Ishikawa (cell line): Measurements from ENCODE around the gene MALSU1.

ENCODE experiments used
- CEBPB ChIP-seq: IDR thresholded peaks from 2 replicates; pipeline ENCODE4 v1.6.1; 2012
- CREB1 ChIP-seq: IDR thresholded peaks from 2 replicates; pipeline ENCODE4 v1.6.1; 2012; ENCODE audit warnings: low read depth
- EGR1 ChIP-seq: IDR thresholded peaks from 2 replicates; pipeline ENCODE4 v1.6.1; 2012
- EP300 ChIP-seq: IDR thresholded peaks from 2 replicates; pipeline ENCODE4 v1.6.1; 2012; ENCODE audit warnings: borderline replicate concordance
- FOXM1 ChIP-seq: IDR thresholded peaks from 2 replicates; pipeline ENCODE4 v1.6.1; 2012; ENCODE audit warnings: low read depth, borderline replicate concordance
- MAX ChIP-seq: IDR thresholded peaks from 2 replicates; pipeline ENCODE4 v1.6.1; 2012
- NFIC ChIP-seq: IDR thresholded peaks from 2 replicates; pipeline ENCODE4 v1.6.1; 2012
- RAD21 ChIP-seq: IDR thresholded peaks from 2 replicates; pipeline ENCODE4 v1.6.1; 2012; ENCODE audit warnings: low read depth
- TAF1 ChIP-seq: IDR thresholded peaks from 2 replicates; pipeline ENCODE4 v1.6.1; 2012; ENCODE audit warnings: low read depth, mild to moderate bottlenecking
- TCF12 ChIP-seq: IDR thresholded peaks from 2 replicates; pipeline ENCODE4 v1.6.1; 2012; ENCODE audit warnings: low read depth
- TEAD4 ChIP-seq: IDR thresholded peaks from 2 replicates; pipeline ENCODE4 v1.6.1; 2012
- YY1 ChIP-seq: IDR thresholded peaks from 2 replicates; pipeline ENCODE4 v1.6.1; 2012; ENCODE audit warnings: low read depth
- ZBTB7A ChIP-seq: IDR thresholded peaks from 2 replicates; pipeline ENCODE4 v1.6.1; 2012; ENCODE audit warnings: low read depth
- TF ChIP-seq, protein P1 (sequence below): IDR thresholded peaks from 2 replicates; pipeline ENCODE4 v1.6.1; 2012; ENCODE audit warnings: low read depth, mild to moderate bottlenecking
- TF ChIP-seq, protein P2 (sequence below): IDR thresholded peaks from 2 replicates; pipeline ENCODE4 v1.6.1; 2012

Gene MALSU1

GRCh38 chr7:23264916-23265458, 34.2 kb upstream of the MALSU1 start:
- no peak for TF ChIP-seq FOXM1
- TF ChIP-seq, protein P1, sequence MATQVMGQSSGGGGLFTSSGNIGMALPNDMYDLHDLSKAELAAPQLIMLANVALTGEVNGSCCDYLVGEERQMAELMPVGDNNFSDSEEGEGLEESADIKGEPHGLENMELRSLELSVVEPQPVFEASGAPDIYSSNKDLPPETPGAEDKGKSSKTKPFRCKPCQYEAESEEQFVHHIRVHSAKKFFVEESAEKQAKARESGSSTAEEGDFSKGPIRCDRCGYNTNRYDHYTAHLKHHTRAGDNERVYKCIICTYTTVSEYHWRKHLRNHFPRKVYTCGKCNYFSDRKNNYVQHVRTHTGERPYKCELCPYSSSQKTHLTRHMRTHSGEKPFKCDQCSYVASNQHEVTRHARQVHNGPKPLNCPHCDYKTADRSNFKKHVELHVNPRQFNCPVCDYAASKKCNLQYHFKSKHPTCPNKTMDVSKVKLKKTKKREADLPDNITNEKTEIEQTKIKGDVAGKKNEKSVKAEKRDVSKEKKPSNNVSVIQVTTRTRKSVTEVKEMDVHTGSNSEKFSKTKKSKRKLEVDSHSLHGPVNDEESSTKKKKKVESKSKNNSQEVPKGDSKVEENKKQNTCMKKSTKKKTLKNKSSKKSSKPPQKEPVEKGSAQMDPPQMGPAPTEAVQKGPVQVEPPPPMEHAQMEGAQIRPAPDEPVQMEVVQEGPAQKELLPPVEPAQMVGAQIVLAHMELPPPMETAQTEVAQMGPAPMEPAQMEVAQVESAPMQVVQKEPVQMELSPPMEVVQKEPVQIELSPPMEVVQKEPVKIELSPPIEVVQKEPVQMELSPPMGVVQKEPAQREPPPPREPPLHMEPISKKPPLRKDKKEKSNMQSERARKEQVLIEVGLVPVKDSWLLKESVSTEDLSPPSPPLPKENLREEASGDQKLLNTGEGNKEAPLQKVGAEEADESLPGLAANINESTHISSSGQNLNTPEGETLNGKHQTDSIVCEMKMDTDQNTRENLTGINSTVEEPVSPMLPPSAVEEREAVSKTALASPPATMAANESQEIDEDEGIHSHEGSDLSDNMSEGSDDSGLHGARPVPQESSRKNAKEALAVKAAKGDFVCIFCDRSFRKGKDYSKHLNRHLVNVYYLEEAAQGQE = no peak
- TF ChIP-seq TAF1 = no peak
- no peak for TF ChIP-seq EGR1
- no peak for TF ChIP-seq CEBPB
- TF ChIP-seq NFIC = no peak
- TF ChIP-seq CREB1 = no peak
- no peak for TF ChIP-seq TCF12
- TF ChIP-seq, protein P2, sequence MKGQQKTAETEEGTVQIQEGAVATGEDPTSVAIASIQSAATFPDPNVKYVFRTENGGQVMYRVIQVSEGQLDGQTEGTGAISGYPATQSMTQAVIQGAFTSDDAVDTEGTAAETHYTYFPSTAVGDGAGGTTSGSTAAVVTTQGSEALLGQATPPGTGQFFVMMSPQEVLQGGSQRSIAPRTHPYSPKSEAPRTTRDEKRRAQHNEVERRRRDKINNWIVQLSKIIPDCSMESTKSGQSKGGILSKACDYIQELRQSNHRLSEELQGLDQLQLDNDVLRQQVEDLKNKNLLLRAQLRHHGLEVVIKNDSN = no peak
- no peak for TF ChIP-seq RAD21
- TF ChIP-seq TEAD4 = no peak
- TF ChIP-seq YY1 = no peak

DNA sequence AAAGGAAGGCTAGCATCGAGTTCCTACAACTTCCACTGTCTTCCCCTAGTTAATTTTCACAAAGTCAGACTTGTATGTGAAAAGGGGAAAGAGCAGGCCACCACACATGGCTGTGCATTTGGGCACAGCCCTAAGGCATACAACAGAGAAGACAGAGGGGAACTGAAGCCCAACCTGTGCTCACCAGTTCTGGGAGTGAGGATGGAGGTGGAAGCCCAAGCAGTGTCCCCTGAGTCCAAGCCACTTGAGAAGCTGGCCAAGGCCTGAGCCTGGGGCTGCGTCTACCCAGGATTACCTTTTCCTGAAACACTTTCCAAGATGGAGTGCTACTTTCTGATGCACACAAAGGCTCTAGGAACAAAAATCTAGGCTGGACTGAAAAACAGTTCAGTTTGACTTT, 32.2 kb upstream of the MALSU1 start:
- no peak for TF ChIP-seq NFIC
- no peak for TF ChIP-seq TEAD4
- no peak for TF ChIP-seq TCF12
- TF ChIP-seq MAX = no peak
- TF ChIP-seq CREB1 = no peak
- TF ChIP-seq RAD21 = no peak

- no peak for TF ChIP-seq CEBPB
Observed at GRCh38 chr7:23267357-23267756, 31.8 kb upstream of the MALSU1 start.

DNA sequence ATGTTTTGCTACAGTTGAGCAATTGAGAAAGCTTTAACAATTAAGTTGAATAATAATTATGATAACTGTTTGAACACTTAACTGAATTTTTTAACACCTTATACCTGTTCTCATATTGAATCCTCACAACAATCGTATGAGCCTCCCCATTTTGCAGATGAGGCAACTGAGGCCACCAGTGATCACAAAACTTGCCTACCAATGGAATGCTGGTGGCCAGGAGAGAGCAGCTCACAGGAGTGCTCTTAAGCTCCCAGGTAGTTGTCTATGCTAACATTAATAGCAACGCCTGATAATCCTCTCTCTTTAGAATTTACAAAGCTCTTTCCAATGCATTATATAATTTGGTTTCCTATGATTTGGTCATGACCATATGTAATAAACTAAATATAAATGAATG, 31.0 kb upstream of the MALSU1 start:
- no peak for TF ChIP-seq EP300
- TF ChIP-seq TEAD4 = no peak
- TF ChIP-seq, protein P2 = no peak
- no peak for TF ChIP-seq CEBPB
- TF ChIP-seq, protein P1 = no peak
- TF ChIP-seq YY1 = no peak

- no peak for TF ChIP-seq MAX
- no peak for TF ChIP-seq CREB1
Observed at GRCh38 chr7:23268746-23269145, 30.4 kb upstream of the MALSU1 start.

DNA sequence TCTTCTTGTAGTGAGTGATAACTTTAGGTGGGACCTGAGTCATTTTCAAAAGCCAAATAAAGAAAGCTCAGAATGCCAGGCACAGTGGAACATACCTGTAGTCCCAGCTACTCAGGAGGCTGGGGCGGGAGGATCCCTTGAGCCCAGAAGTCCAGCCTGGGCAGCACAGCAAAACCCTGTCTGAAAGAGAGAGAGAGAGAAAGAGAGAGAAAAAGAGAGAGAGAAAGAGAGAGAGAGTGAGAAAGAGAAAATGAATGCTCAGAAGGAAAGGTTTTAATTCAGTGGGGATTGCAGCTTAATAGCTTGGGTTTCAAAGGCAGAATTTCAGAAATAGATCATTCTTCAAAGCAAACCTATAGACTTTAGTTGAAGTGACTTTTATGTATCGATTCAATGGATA, 26.9 kb upstream of the MALSU1 start:
- TF ChIP-seq CREB1 (no peak), RAD21 (no peak), FOXM1 (no peak), TEAD4 (no peak), YY1 (no peak), MAX (no peak), TCF12 (no peak), CEBPB (no peak), ZBTB7A (no peak), TAF1 (no peak), NFIC (no peak), EGR1 (no peak), EP300 (no peak)
- TF ChIP-seq, protein P1 = no peak
- TF ChIP-seq, protein P2 = no peak
